ENCODE data around the gene LRRC74A.

DNA sequence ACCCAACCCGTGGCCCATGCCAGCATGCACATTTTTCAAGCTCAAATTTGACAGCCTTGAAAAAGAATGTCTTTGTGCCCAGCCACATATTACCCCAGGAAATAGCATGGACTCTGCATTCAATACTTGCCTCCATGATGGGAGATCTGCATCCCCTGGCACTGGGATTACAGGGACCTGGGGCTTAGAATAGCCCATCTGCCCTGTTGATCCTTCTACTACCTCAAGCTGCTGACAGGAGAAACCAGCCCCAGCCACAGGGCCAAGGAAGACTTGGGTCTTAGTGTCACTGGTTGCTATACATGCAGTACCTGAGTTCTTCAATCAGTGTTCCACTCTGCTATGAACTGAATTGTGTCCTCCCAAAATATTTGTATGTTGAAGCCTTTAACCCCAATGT lies 85.3 kb downstream of the LRRC74A start:
- TF ChIP-seq, protein P1, sequence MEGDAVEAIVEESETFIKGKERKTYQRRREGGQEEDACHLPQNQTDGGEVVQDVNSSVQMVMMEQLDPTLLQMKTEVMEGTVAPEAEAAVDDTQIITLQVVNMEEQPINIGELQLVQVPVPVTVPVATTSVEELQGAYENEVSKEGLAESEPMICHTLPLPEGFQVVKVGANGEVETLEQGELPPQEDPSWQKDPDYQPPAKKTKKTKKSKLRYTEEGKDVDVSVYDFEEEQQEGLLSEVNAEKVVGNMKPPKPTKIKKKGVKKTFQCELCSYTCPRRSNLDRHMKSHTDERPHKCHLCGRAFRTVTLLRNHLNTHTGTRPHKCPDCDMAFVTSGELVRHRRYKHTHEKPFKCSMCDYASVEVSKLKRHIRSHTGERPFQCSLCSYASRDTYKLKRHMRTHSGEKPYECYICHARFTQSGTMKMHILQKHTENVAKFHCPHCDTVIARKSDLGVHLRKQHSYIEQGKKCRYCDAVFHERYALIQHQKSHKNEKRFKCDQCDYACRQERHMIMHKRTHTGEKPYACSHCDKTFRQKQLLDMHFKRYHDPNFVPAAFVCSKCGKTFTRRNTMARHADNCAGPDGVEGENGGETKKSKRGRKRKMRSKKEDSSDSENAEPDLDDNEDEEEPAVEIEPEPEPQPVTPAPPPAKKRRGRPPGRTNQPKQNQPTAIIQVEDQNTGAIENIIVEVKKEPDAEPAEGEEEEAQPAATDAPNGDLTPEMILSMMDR (conservative IDR thresholded peaks at IDR 0.05; ENCODE audit: low read length), result no peak
- no peak for TF ChIP-seq EZH2phosphoT487 (IDR thresholded peaks at IDR 0.05; ENCODE audit: borderline replicate concordance)

Measured in Loucy (cell line).